Measurements from ENCODE around the gene TOR2A.

Gene TOR2A

GRCh38 chr9:127755061-127756060 is 20.3 kb upstream of the TOR2A start:
- no peak overlapping the region for H2AFZ ChIP-seq (ENCODE audit: low read length, unreplicated experiment)
- H3K27ac ChIP-seq (ENCODE audit: low read depth, low read length) = no peak overlapping the region
- H3K36me3 ChIP-seq (ENCODE audit: insufficient read depth, low read length) = no peaks in the 10 kb centered on the region
- H3K4me3 ChIP-seq (ENCODE audit: low read depth, low read length) = no peak overlapping the region
- no peaks in the 10 kb centered on the region for H3K79me2 ChIP-seq (ENCODE audit: control insufficient read depth, insufficient read depth, low read length, unreplicated experiment)
- peaks cover 49% of the 10 kb centered on the region for H3K27me3 ChIP-seq (ENCODE audit: insufficient read depth, low read length)
- no peaks in the 10 kb centered on the region for H3K4me1 ChIP-seq (ENCODE audit: control insufficient read depth, insufficient read depth, low read length, unreplicated experiment)

GRCh38 chr9:127754099-127755060 is 19.3 kb upstream of the TOR2A start:
- no peaks in the 10 kb centered on the region for H3K79me2 ChIP-seq (ENCODE audit: control insufficient read depth, insufficient read depth, low read length, unreplicated experiment)
- no peak overlapping the region for H3K27ac ChIP-seq (ENCODE audit: low read depth, low read length)
- no peak overlapping the region for H3K4me3 ChIP-seq (ENCODE audit: low read depth, low read length)
- H2AFZ ChIP-seq (ENCODE audit: low read length, unreplicated experiment) = no peak overlapping the region
- H3K27me3 ChIP-seq (ENCODE audit: insufficient read depth, low read length) = peaks cover 50% of the 10 kb centered on the region
- H3K36me3 ChIP-seq (ENCODE audit: insufficient read depth, low read length) = no peaks in the 10 kb centered on the region
- H3K4me1 ChIP-seq (ENCODE audit: control insufficient read depth, insufficient read depth, low read length, unreplicated experiment) = no peaks in the 10 kb centered on the region

GRCh38 chr9:127753622-127754021 is 18.5 kb upstream of the TOR2A start:
- no peaks in the 10 kb centered on the region for H3K79me2 ChIP-seq (ENCODE audit: control insufficient read depth, insufficient read depth, low read length, unreplicated experiment)
- peaks cover 51% of the 10 kb centered on the region for H3K27me3 ChIP-seq (ENCODE audit: insufficient read depth, low read length)
- no peak overlapping the region for H2AFZ ChIP-seq (ENCODE audit: low read length, unreplicated experiment)
- no peak overlapping the region for H3K4me3 ChIP-seq (ENCODE audit: low read depth, low read length)
- no peaks in the 10 kb centered on the region for H3K36me3 ChIP-seq (ENCODE audit: insufficient read depth, low read length)
- H3K4me1 ChIP-seq (ENCODE audit: control insufficient read depth, insufficient read depth, low read length, unreplicated experiment) = no peaks in the 10 kb centered on the region
- H3K27ac ChIP-seq (ENCODE audit: low read depth, low read length) = no peak overlapping the region

GRCh38 chr9:127753148-127753547 is 18.1 kb upstream of the TOR2A start:
- Histone ChIP-seq H2AFZ (ENCODE audit: low read length, unreplicated experiment) (no peak overlapping the region), H3K27me3 (ENCODE audit: insufficient read depth, low read length) (peaks cover 56% of the 10 kb centered on the region), H3K27ac (ENCODE audit: low read depth, low read length) (no peak overlapping the region), H3K4me3 (ENCODE audit: low read depth, low read length) (no peak overlapping the region), H3K36me3 (ENCODE audit: insufficient read depth, low read length) (no peaks in the 10 kb centered on the region), H3K79me2 (ENCODE audit: control insufficient read depth, insufficient read depth, low read length, unreplicated experiment) (no peaks in the 10 kb centered on the region), H3K4me1 (ENCODE audit: control insufficient read depth, insufficient read depth, low read length, unreplicated experiment) (no peaks in the 10 kb centered on the region)

- Histone ChIP-seq H3K4me3 (ENCODE audit: low read depth, low read length) (no peak overlapping the region), H3K27me3 (ENCODE audit: insufficient read depth, low read length) (peaks cover 59% of the 10 kb centered on the region), H2AFZ (ENCODE audit: low read length, unreplicated experiment) (no peak overlapping the region), H3K4me1 (ENCODE audit: control insufficient read depth, insufficient read depth, low read length, unreplicated experiment) (no peaks in the 10 kb centered on the region), H3K36me3 (ENCODE audit: insufficient read depth, low read length) (no peaks in the 10 kb centered on the region), H3K27ac (ENCODE audit: low read depth, low read length) (no peak overlapping the region), H3K79me2 (ENCODE audit: control insufficient read depth, insufficient read depth, low read length, unreplicated experiment) (no peaks in the 10 kb centered on the region)
These were observed 16.4 kb upstream of the TOR2A start for GRCh38 chr9:127751269-127752054.

GRCh38 chr9:127749090-127749787 is 14.1 kb upstream of the TOR2A start:
- H3K4me1 ChIP-seq (ENCODE audit: control insufficient read depth, insufficient read depth, low read length, unreplicated experiment) = no peaks in the 10 kb centered on the region
- no peaks in the 10 kb centered on the region for H3K79me2 ChIP-seq (ENCODE audit: control insufficient read depth, insufficient read depth, low read length, unreplicated experiment)
- H3K4me3 ChIP-seq (ENCODE audit: low read depth, low read length) = no peak overlapping the region
- no peaks in the 10 kb centered on the region for H3K36me3 ChIP-seq (ENCODE audit: insufficient read depth, low read length)
- no peak overlapping the region for H2AFZ ChIP-seq (ENCODE audit: low read length, unreplicated experiment)
- peaks cover 40% of the 10 kb centered on the region for H3K27me3 ChIP-seq (ENCODE audit: insufficient read depth, low read length)
- H3K27ac ChIP-seq (ENCODE audit: low read depth, low read length) = no peak overlapping the region

GRCh38 chr9:127746959-127747569 is 12.0 kb upstream of the TOR2A start:
- H3K36me3 ChIP-seq (ENCODE audit: insufficient read depth, low read length) = no peaks in the 10 kb centered on the region
- H3K4me1 ChIP-seq (ENCODE audit: control insufficient read depth, insufficient read depth, low read length, unreplicated experiment) = no peaks in the 10 kb centered on the region
- H3K27me3 ChIP-seq (ENCODE audit: insufficient read depth, low read length) = peaks cover 18% of the 10 kb centered on the region; the same call in 1 of the 2 replicates
- H3K79me2 ChIP-seq (ENCODE audit: control insufficient read depth, insufficient read depth, low read length, unreplicated experiment) = no peaks in the 10 kb centered on the region
- no peak overlapping the region for H2AFZ ChIP-seq (ENCODE audit: low read length, unreplicated experiment)
- no peak overlapping the region for H3K27ac ChIP-seq (ENCODE audit: low read depth, low read length)
- no peak overlapping the region for H3K4me3 ChIP-seq (ENCODE audit: low read depth, low read length)

GRCh38 chr9:127744398-127745110 is 9.5 kb upstream of the TOR2A start:
- H3K27me3 ChIP-seq (ENCODE audit: insufficient read depth, low read length) = peaks cover 9% of the 10 kb centered on the region; the same call in 1 of the 2 replicates
- H2AFZ ChIP-seq (ENCODE audit: low read length, unreplicated experiment) = no peak overlapping the region
- no peaks in the 10 kb centered on the region for H3K79me2 ChIP-seq (ENCODE audit: control insufficient read depth, insufficient read depth, low read length, unreplicated experiment)
- peaks cover 15% of the 10 kb centered on the region for H3K4me1 ChIP-seq (ENCODE audit: control insufficient read depth, insufficient read depth, low read length, unreplicated experiment)
- H3K27ac ChIP-seq (ENCODE audit: low read depth, low read length) = no peak overlapping the region
- no peak overlapping the region for H3K4me3 ChIP-seq (ENCODE audit: low read depth, low read length)
- H3K36me3 ChIP-seq (ENCODE audit: insufficient read depth, low read length) = no peaks in the 10 kb centered on the region

GRCh38 chr9:127742435-127743088 is 7.5 kb upstream of the TOR2A start:
- H3K4me1 ChIP-seq (ENCODE audit: control insufficient read depth, insufficient read depth, low read length, unreplicated experiment) = peaks cover 15% of the 10 kb centered on the region
- no peaks in the 10 kb centered on the region for H3K36me3 ChIP-seq (ENCODE audit: insufficient read depth, low read length)
- H2AFZ ChIP-seq (ENCODE audit: low read length, unreplicated experiment) = no peak overlapping the region
- no peak overlapping the region for H3K27ac ChIP-seq (ENCODE audit: low read depth, low read length)
- H3K79me2 ChIP-seq (ENCODE audit: control insufficient read depth, insufficient read depth, low read length, unreplicated experiment) = no peaks in the 10 kb centered on the region
- H3K4me3 ChIP-seq (ENCODE audit: low read depth, low read length) = no peak overlapping the region
- H3K27me3 ChIP-seq (ENCODE audit: insufficient read depth, low read length) = no peaks in the 10 kb centered on the region
